NCI-H2227 treated with DMSO at 0.1 percent for 48 hours (cell line): ENCODE data around the gene FSTL5.

Source experiments
- DNase-seq: peaks from one replicate; lab custom pipeline; 2025; lab: John Stamatoyannopoulos, UW

The FSTL5 gene

GRCh38 chr4:161454860-161455259 lies 708.9 kb downstream of the FSTL5 start:
- no peak for DNase-seq

DNA sequence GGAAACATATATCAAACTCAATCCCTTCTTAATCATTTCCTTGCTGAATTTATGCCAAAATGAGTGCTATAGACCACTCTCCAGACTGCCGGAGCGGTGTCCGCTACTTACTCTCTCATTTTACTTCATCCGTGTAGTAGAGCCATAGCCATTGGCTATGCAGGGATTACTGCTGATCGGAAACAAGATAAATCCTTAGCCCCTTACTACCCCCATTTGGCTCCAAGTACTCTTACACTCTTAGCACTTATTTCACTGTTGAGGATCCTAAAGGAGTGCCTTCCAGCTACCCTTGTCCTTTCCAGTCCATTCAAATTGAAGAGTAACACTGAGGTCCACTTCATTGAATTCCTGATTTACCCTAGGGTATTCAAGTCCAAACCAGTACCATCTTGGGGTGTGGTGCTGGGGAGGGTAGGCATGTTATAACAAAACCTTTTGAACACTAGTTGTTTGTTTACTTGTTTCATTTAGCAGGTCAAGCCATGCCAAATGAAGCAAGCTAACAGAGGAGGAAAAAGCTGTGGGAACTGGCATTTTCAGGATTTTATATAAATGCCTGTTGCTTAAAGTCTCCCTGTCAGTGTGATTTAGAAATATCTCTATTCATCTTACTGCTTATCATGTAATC lies 715.1 kb downstream of the FSTL5 start:
- DNase-seq: no peak

DNA sequence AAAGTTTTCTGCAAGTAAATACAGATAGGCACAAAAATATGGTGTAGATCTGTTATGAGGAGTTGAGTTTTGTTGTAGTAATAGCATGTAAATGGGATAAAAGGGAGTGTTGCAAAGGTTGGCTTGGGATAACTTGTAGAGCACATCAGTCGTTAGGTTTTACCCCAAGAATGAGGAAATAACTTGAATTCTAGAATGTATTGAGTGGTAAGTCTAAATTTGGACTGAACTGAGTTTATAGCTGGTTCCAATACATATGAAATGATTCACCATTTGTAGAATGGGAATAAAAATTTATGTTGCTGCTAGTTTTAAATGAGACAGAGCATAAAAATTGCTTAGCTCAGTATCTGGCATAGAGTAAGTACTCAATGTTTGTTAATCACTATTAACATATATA lies 719.2 kb downstream of the FSTL5 start:
- DNase-seq: no peak

DNA sequence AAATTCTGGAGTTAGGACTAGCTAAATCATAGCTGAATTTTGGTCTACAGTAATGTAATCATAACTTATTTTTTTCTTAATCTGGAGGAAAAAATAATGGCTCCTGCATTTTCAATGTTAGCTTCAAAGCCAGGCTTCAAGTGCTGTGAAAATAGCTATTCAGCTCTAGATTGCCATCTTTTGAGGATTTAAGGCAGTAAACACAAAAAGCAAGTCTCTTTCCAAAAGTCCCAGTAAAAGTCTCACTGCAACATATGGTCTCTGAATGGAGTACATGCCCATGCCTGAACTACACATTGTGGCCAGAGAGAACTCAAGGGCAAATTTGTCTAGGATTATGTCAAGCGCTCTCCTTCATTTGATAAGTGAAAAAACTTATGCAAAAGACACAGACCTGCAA lies 720.9 kb downstream of the FSTL5 start:
- DNase-seq: no peak

DNA sequence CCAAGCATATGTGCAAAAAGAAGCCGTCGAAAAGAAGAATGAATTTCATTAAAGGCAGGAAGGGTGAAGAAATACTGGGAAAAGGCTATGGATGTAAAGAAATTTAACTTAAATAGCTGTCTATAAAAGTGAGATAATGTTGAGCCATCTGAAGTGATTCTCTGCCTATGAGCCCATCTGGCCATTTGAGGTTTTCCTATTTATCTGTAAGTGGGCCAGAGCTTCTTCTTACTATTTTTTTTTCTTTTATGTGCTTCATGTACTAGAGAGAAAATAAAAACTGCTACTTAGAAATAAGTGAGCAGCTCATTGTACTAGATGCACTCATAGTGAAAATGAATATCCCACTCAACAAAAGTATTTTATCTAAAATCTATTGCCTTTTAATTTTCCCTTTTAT lies 725.7 kb downstream of the FSTL5 start:
- no peak for DNase-seq

DNA sequence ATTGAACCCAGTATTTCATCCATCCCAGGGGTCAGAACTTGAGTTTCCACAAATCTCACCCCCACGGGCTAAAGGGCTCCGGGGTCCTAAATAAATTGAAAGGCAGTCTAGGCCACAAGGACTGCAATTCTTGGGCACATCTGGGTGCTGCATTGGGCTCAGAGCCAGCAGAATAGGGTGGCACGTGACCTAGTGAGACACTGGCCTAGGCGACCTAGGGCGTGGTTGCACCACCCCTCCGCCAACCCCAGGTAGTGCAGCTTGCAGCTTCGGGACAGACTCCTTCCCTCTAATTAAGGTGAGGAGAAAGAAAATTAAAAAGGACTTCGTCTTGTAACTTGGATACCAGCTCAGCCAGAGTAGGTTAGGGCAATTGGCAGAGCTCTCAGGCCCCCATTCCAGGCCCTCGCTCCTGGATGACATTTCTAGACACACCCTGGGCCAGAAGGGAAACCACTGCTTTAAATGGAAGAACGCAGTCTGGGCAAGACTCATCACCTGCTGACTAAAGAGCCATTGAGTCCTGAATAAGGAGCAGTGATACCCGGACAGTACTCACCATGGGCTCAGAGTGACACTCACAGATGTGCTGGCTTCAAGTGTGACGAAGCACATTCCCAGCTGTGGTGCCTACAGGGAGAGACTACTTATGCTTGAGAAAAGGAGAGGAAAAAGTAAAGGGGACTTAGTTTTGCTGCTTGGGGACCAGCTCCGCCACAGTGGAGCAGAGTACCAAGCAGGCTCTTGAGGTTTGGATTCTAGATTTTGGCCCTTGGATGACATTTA lies 735.4 kb downstream of the FSTL5 start:
- no peak for DNase-seq

DNA sequence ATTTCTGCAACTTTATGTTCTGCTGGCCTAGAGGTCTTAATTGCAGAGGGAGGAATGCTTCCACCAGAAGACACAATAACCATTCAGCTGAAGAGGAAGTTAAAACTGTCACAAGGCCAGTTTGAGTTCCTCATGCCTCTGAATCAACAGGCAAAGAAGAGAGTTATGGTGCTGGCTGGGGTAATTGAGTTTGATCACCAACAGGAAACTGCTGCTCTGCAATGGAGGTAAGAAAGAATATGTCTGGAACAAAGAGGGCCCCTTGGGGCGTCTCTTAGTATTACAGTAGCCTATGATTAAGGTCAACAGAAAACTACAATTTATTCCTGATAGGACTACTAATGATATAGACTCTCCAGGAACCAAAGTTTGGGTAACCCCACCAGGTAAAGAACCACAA lies 744.0 kb downstream of the FSTL5 start:
- DNase-seq: no peak

- DNase-seq: no peak
These were observed 751.9 kb downstream of the FSTL5 start for GRCh38 chr4:161411901-161412300.

- DNase-seq: no peak
These were observed 759.3 kb downstream of the FSTL5 start for GRCh38 chr4:161404346-161405110.

GRCh38 chr4:161403781-161404180 lies 760.0 kb downstream of the FSTL5 start:
- no peak for DNase-seq

GRCh38 chr4:161393602-161394001 lies 770.2 kb downstream of the FSTL5 start:
- no peak for DNase-seq

GRCh38 chr4:161382655-161383054 lies 781.1 kb downstream of the FSTL5 start:
- no peak for DNase-seq

- no peak for DNase-seq
These were observed 787.5 kb downstream of the FSTL5 start for GRCh38 chr4:161376275-161376674.

DNA sequence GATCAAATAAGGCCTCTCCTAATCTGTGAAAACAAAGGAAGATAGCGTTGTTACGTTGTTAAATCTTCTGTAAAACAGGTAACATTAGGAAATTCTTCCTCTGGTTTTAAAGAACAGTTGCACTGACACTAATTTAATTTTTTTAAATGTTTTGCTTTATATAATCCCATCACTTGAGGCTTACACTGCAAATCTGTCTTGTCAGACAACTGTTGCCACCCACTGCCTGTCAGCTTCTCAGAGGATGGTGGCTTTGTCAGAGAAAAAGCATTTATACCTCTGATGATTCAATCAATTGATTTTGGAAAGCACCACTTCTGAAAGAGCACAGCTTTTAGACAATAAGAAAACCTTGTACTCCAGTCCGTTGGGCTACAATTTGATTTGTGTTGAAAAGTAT lies 799.1 kb downstream of the FSTL5 start:
- no peak for DNase-seq

DNA sequence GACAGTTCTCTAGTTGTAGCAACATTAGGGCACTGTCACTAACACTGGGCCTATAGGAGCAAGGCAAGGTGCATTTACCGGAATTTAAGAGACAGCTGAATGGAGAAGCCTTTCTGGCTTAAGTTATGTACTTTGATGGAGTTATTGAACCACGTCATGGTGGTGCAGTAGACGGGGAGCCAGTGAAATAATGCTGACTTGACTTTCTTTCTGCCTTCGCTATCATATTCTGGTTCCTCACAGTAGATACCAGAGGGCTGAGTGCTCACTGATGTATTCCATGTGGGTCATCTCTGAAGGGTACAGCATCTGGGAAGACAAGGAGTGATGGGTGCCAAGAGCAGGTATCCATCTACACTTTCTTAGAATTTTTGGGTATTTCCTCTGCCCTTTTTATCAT lies 802.8 kb downstream of the FSTL5 start:
- no peak for DNase-seq

DNA sequence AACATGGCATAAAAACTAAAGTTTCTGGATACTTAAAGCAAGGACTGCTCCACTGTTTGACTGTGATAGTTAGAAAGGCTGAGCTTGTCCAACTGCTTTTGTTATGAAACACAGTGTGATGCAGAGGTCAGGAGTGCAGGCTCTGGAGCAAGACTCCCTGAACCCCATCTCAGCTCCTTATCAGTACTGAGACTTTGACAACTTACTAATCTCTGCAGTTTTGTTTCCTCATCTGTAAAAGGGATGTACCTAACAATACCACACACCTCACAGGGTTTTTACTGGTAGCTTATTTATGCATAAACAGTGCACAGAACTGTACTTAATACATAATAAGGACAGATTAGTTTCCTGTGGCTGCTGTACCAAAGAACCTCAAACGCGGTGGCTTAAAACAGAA lies 804.3 kb downstream of the FSTL5 start:
- no peak for DNase-seq

DNA sequence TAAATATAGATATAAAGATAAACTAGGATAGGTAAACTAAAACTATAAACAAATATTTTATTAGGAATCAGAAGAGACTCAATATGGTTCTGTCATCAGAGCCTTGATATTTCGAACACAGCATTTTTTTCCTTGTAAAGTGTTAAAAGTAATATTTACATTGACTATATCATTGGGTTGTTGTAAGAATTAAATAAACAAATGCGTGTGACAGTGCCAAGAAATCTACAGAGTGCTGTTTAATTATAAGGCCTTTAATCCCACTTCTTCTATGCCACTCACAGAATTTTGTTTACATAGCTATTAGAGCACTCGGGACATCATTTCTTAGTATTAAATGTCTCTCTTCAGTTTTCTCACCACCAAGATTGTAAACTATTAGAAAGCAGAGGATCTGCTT lies 807.4 kb downstream of the FSTL5 start:
- DNase-seq: no peak

- DNase-seq: no peak
These were observed 812.9 kb downstream of the FSTL5 start for GRCh38 chr4:161350946-161351345.

GRCh38 chr4:161345741-161346140 lies 818.1 kb downstream of the FSTL5 start:
- no peak for DNase-seq

GRCh38 chr4:161343569-161343950 lies 820.2 kb downstream of the FSTL5 start:
- no peak for DNase-seq

DNA sequence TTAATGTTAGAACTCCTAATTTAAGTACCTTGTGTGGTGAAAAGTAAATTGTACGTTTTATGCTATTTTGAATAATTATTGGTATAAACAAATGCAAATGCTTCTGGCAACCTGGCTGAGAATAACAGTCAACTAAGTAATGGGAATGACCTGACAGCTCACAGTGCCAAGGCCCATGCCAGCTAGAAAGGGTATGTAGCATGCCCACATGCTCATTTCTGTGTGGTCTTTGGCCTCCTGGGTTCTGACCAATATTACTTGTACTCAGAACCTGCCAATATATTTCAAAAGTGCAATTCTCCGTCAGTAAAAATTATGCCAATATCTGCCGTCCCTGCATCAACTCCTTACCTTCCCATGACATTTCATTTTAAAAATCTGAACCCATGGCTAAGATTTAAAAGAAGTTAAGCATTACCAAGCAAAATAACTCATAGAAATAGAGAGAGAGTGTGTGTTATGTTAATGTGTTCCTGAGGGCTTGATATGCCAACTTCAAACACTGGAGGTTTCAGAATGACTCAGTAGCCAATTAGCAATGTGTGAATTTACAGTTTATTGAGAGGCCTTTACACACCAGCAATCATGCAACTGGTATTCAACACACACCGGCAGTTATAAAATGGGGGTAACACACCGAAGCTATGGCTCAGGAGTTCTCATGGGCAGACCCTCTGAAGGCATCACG lies 820.8 kb downstream of the FSTL5 start:
- no peak for DNase-seq

GRCh38 chr4:161336621-161337020 lies 827.2 kb downstream of the FSTL5 start:
- no peak for DNase-seq
